Aorta (tissue), 5 donors: ENCODE data around the gene ARSK. TPM values are rescaled to one million over a fixed set of nuclear protein-coding genes. Genes with fewer than 3 reads are reported as not detected.
A peak's percentile ranks its signal among the peaks of the same experiment; 100 is the strongest.
"Not testable (repeated sequence)": the region's sequence is repeated elsewhere in the genome, so short reads cannot be mapped to it uniquely, and the experiment has no call there.

Experiments
- ATAC-seq: fragments of 200-7000 bp; cut with Tn5 transposase; one replicate; pipeline ENCODE4 v1.9.1; 2022; ENCODE audit warnings: moderate library complexity; ENCODE audit not compliant: low FRiP score
- DNase-seq, 2 donors: peaks; one replicate each; pipeline ENCODE4 v3.0.0-alpha.2; 2020
- H3K27ac ChIP-seq, 2 donors: one replicate each; pipeline ENCODE4 v1.5.1; 2013; ENCODE audit warnings: low read length in 2 of 2, mild to moderate bottlenecking in 2 of 2, moderate library complexity in 2 of 2, control low read depth in 1 of 2, inconsistent platforms in 1 of 2, low read depth in 1 of 2
- H3K27me3 ChIP-seq, 2 donors: one replicate each; pipeline ENCODE4 v1.6.1; 2013; ENCODE audit warnings: control low read depth in 1 of 2, low read length in 1 of 2, mild to moderate bottlenecking in 1 of 2, moderate library complexity in 1 of 2; ENCODE audit not compliant: insufficient read depth in 2 of 2, control insufficient read depth in 1 of 2
- H3K36me3 ChIP-seq, 2 donors: one replicate each; pipeline ENCODE4 v1.6.1; 2013; ENCODE audit warnings: control low read depth in 1 of 2, low read length in 1 of 2, mild to moderate bottlenecking in 1 of 2; ENCODE audit not compliant: insufficient read depth in 2 of 2, control insufficient read depth in 1 of 2
- H3K4me1 ChIP-seq, 2 donors: one replicate each; pipeline ENCODE4 v1.6.1; 2013; ENCODE audit warnings: low read length in 2 of 2, control low read depth in 1 of 2, mild to moderate bottlenecking in 1 of 2, moderate library complexity in 1 of 2; ENCODE audit not compliant: insufficient read depth in 2 of 2, control insufficient read depth in 1 of 2
- H3K4me3 ChIP-seq, 2 donors: one replicate each; pipeline ENCODE4 v1.5.1; 2013; ENCODE audit warnings: low read length in 2 of 2, control low read depth in 1 of 2, mild to moderate bottlenecking in 1 of 2
- H3K9me3 ChIP-seq: one replicate; pipeline ENCODE4 v1.6.1; 2013; ENCODE audit warnings: mild to moderate bottlenecking, low read length; ENCODE audit not compliant: control insufficient read depth
- WGBS, 2 donors: extraction: QIAGEN DNeasy Blood & Tissue Kit; methylation state at CpG; one replicate each; pipeline ENCODE4 v1.1.7; 2013; 5-methylcytosine and 5-hydroxymethylcytosine counted together
- intact Hi-C, 2 donors: fragments of 100-400 bp; cut with DNase I; formaldehyde crosslinking; loops; one replicate each; pipeline versions ENCODE4 v1.14.2 to v1.15.0; 2022
- polyA plus RNA-seq, 2 donors: library from polyadenylated mRNA; stranded (reverse); fragments of 200-250 nt; gene quantifications; one replicate each; pipeline ENCODE4 v1.2.3, GENCODE V29; 2013
- total RNA-seq, 2 donors: library from RNA; stranded (reverse); fragmentation: NEBNext Ultra II Directional; extraction: Animal tissue kit (Norgen Biotek cat#: 25700); gene quantifications; one replicate each; pipeline ENCODE4 v1.2.1, GENCODE V29; 2021
- donor health status: healthy with polysubstance abuse.
- donor health status: Bipolar disorder and iron deficiency.
- donor health status: DM: no; HTN: no; CAD: no.
- donor health status: DM: no; HTN: no; CAD: no.
- donor health status: DM: yes; HTN: yes; CAD: no.

The ARSK gene
- total and polyA plus RNA-seq, 4 donors: 2.5 to 5.6 (median 4.1) TPM

DNA sequence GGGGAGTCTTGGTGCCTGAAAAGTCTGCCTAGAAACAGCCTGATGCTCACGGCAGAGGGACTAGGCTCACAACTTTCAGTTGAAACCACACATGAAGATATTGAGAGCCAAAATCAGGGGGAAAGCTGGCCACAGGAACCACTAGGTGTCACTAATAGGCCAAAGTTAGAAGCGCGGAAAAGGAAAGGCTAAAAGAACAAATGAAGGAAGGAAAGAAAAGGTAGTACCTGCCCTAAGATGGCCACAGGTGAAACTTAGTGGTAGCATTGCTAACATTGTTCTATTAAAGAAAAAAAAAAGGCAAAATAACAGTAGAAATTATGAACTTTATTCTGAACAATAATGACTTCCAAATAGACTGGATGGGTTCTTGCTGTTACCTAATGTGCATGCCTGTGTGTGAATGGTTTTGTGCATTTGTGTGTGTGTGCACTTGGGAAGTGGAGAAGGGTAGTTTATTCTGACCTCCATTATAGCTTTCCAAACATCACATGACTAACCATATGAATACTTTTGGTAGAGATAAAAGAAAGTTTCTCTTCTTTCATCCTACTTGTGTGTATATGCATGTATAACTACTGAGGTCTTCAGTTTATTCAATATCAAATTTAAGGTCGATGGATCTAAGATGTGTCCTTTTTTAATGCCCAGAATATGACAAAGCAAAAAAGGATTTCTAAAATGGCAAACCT lies 89.6 kb downstream of the ARSK start:
- no peaks in the 10 kb centered on the region for H3K27me3 ChIP-seq
- H3K4me3 ChIP-seq: no peak overlapping the region
- peaks cover 2% of the 10 kb centered on the region for H3K9me3 ChIP-seq
- H3K36me3 ChIP-seq: no peaks in the 10 kb centered on the region
- intact Hi-C loops: loop anchor here in 1 of 2 donors (5.0 kb wide), 1 partner anchor 203 kb away; no protein-coding TSS in a partner anchor
- no peak for DNase-seq
- no peak for ATAC-seq
- WGBS, 2 donors: 10 to 11% methylated on average over 4 of the region's 4 CpGs
- no peak overlapping the region for H3K27ac ChIP-seq
- no peaks in the 10 kb centered on the region for H3K4me1 ChIP-seq

DNA sequence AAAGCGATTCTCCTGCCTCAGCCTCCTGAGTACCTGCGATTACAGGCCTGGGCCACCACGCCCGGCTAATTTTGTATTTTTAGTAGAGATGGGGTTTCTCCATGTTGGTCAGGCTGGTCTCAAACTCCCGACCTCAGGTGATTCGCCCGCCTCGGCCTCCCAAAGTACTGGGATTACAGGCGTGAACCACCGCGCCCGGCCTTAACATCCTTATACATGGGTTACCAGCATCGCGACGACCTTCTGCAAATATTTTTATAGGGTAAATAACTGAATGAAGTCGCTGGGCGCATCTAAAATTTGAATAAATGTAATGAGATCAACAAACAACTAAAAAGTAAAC lies 91.3 kb downstream of the ARSK start:
- not testable (repeated sequence) for H3K36me3 ChIP-seq, H3K4me3 ChIP-seq, H3K4me1 ChIP-seq, H3K27ac ChIP-seq, H3K9me3 ChIP-seq, H3K27me3 ChIP-seq, DNase-seq, ATAC-seq
- intact Hi-C loops: loop anchor here in 1 of 2 donors (5.0 kb wide), 1 partner anchor 201 kb away; no protein-coding TSS in a partner anchor
- WGBS, 2 donors: 83 to 86% methylated on average over 17 of the region's 17 CpGs

GRCh38 chr5:95646569-95647431 lies 91.9 kb downstream of the ARSK start, which contains the start of gene RFESD:
RFESD (plus strand) TSS chr5:95646777; CDS start chr5:95652272, 5,495 bp downstream.
- no peaks in the 10 kb centered on the region for H3K27me3 ChIP-seq
- H3K36me3 ChIP-seq: no peaks in the 10 kb centered on the region
- H3K4me1 ChIP-seq: no peaks in the 10 kb centered on the region
- DNase-seq (peak; percentile 99 to 100), ATAC-seq (peak; percentile 98)
- peak within 1 kb of the TSS; percentile 39 to 49 for H3K4me3 ChIP-seq
- peak within 1 kb of the TSS in 1 of 2 donors; percentile 62 for H3K27ac ChIP-seq
- 1 to 2% methylated on average over 60 of the region's 60 CpGs for WGBS, 2 donors
- intact Hi-C loops: loop anchor here in 1 of 2 donors (5.0 kb wide), 1 partner anchor 201 kb away; no protein-coding TSS in a partner anchor
- no peaks in the 10 kb centered on the region for H3K9me3 ChIP-seq

- Histone ChIP-seq H3K4me1 (no peaks in the 10 kb centered on the region), H3K27ac (no peak overlapping the region), H3K27me3 (no peaks in the 10 kb centered on the region), H3K36me3 (no peaks in the 10 kb centered on the region), H3K4me3 (no peak overlapping the region), H3K9me3 (no peaks in the 10 kb centered on the region)
- WGBS, 2 donors: 82 to 85% methylated on average over 12 of the region's 12 CpGs
- ATAC-seq (no peak), DNase-seq (no peak)
- intact Hi-C loops: loop anchor here in 1 of 2 donors (5.0 kb wide), 1 partner anchor 199 kb away; no protein-coding TSS in a partner anchor
Measured at GRCh38 chr5:95647886-95648860, 93.3 kb downstream of the ARSK start.

GRCh38 chr5:95649274-95649673 lies 94.4 kb downstream of the ARSK start:
- H3K27me3 ChIP-seq: no peaks in the 10 kb centered on the region
- no peak overlapping the region for H3K4me3 ChIP-seq
- no peak for DNase-seq
- no peaks in the 10 kb centered on the region for H3K9me3 ChIP-seq
- H3K4me1 ChIP-seq: no peaks in the 10 kb centered on the region
- no peak overlapping the region for H3K27ac ChIP-seq
- no peak for ATAC-seq
- intact Hi-C loops: loop anchor here in 1 of 2 donors (5.0 kb wide), 1 partner anchor 198 kb away; no protein-coding TSS in a partner anchor
- H3K36me3 ChIP-seq: no peaks in the 10 kb centered on the region

GRCh38 chr5:95649842-95650620 lies 95.1 kb downstream of the ARSK start:
- no peak overlapping the region for H3K27ac ChIP-seq
- no peaks in the 10 kb centered on the region for H3K9me3 ChIP-seq
- no peak overlapping the region for H3K4me3 ChIP-seq
- H3K4me1 ChIP-seq: no peaks in the 10 kb centered on the region
- DNase-seq (no peak), ATAC-seq (no peak)
- no peaks in the 10 kb centered on the region for H3K27me3 ChIP-seq
- intact Hi-C loops: loop anchor here in 1 of 2 donors (5.0 kb wide), 1 partner anchor 197 kb away; no protein-coding TSS in a partner anchor
- H3K36me3 ChIP-seq: no peaks in the 10 kb centered on the region

GRCh38 chr5:95652849-95653248 lies 97.9 kb downstream of the ARSK start:
- Histone ChIP-seq H3K27me3 (no peaks in the 10 kb centered on the region), H3K4me3 (no peak overlapping the region), H3K36me3 (no peaks in the 10 kb centered on the region), H3K27ac (no peak overlapping the region), H3K4me1 (no peaks in the 10 kb centered on the region), H3K9me3 (no peaks in the 10 kb centered on the region)
- 86 to 96% methylated on average over 1 of the region's 1 CpG for WGBS, 2 donors
- ATAC-seq: no peak
- DNase-seq: no peak
- intact Hi-C loops: no loop called here
